Mammary epithelial cell (primary cell): ENCODE measurements around the gene PITPNM1.

Experiments
- EZH2 ChIP-seq: IDR thresholded peaks from 2 replicates; pipeline ENCODE4 v1.6.1; 2012; ENCODE audit warnings: low read length, inconsistent platforms, borderline replicate concordance
- TF ChIP-seq, protein P1 (sequence below), 2 donors: IDR thresholded peaks in 1 of 2; conservative IDR thresholded peaks in 1 of 2; 2 replicates each; pipeline ENCODE4 v1.5.1; 2011 to 2012; ENCODE audit warnings: inconsistent platforms in 2 of 2, low read length in 2 of 2, mild to moderate bottlenecking in 2 of 2, control low read depth in 1 of 2, low read depth in 1 of 2; ENCODE audit not compliant: insufficient read depth in 1 of 2; ENCODE audit errors: extremely low read depth in 1 of 2

DNA sequence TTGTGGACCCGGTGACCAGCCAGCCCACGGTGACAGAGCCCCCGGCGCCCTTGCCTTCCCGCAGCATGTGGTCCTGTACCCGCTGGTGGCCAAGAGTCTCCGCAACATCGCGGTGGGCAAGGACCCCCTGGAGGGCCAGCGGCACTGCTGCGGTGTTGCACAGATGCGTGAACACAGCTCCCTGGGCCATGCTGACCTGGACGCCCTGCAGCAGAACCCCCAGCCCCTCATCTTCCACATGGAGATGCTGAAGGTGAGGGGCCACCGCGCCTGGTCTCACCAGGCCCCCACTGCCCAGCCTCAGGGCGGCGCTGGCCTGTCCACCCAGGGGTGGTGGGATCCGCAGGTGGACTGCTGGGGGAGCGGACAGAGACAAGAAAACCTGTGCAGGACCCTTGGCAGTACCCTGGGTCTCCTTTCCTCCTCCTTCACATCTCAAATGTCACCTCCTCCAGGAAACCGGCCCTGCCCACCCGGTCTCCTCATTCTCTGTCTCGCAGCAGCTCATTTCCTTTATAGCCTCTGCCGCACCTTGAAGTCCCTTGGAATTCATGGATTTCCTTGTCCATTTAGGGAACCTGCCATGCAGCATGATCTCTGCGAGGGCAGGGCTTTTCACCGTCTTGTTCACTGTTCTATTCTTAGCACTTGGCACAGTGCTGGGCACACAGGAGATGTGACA lies 15.8 kb downstream of the PITPNM1 start:
- TF ChIP-seq, protein P1, sequence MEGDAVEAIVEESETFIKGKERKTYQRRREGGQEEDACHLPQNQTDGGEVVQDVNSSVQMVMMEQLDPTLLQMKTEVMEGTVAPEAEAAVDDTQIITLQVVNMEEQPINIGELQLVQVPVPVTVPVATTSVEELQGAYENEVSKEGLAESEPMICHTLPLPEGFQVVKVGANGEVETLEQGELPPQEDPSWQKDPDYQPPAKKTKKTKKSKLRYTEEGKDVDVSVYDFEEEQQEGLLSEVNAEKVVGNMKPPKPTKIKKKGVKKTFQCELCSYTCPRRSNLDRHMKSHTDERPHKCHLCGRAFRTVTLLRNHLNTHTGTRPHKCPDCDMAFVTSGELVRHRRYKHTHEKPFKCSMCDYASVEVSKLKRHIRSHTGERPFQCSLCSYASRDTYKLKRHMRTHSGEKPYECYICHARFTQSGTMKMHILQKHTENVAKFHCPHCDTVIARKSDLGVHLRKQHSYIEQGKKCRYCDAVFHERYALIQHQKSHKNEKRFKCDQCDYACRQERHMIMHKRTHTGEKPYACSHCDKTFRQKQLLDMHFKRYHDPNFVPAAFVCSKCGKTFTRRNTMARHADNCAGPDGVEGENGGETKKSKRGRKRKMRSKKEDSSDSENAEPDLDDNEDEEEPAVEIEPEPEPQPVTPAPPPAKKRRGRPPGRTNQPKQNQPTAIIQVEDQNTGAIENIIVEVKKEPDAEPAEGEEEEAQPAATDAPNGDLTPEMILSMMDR (conservative IDR thresholded peaks at IDR 0.05 in 1 of 2, IDR thresholded peaks at IDR 0.05 in 1 of 2; ENCODE audit: extremely low read depth in 1 of 2, insufficient read depth in 1 of 2, low read depth in 1 of 2, low read length in 2 of 2), result no peak
- no peak for TF ChIP-seq EZH2
